SK-N-MC (cell line): ENCODE results near the gene KCNS3.

Experiments used
- EZH2 ChIP-seq: fragments of 200-600 bp; sonication (generic); IDR thresholded peaks from one replicate; pipeline ENCODE4 v1.6.1; 2017; ENCODE audit warnings: antibody characterized with exemption
- POLR2AphosphoS5 ChIP-seq: IDR thresholded peaks from 2 replicates; pipeline ENCODE4 v1.6.1; 2012; ENCODE audit warnings: mild to moderate bottlenecking, low read depth, low read length, borderline replicate concordance

DNA sequence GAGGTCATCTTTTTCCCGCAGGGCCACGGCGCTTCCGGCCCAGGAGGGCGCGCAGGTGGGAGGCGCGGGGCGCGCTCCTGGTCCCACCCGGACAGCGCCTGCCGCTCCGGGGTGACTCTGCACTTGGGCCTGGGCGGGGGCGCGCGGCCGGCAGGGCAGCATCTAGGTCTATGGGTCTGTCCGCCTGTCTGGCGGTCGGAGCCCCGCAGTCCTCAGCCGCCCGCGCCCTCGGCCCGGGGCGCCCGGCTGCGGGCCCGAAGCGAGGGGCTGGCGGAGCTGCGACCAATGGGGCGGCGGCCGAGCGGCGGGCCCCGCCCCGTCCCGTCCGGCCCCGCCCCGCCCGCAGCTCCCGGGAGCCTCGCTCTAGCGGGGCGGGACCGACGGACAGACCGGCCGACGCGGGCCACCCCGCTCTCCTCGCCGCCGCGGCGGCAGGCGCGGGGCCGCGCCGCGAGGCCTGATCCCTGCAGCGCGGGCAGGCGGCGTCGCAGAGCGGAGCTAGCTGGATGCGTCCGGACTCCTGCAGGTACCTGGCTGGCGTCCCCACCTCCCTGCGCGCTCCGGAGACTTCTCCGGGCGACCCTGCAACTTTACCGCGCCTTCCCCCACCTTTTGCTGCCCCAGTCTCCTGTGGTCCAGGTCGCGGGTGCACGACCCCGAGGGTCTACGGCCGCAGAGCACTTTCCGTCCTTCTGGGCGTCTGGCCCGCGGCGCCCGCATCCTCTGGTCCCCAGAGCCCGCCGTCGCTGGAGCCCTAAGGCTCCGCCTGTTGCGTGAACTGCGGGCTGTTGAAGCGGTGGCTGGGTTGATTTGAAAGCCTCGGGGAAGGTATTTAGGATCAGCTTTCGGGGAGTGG is at the start of gene KCNS3:
- TF ChIP-seq POLR2AphosphoS5 (no peak), EZH2 (no peak)
